Measurements from ENCODE around the gene SLC7A1. TPM values are rescaled to one million over a fixed set of nuclear protein-coding genes. Genes with fewer than 3 reads are reported as not detected.

SLC7A1 gene
- total RNA-seq, 1 donor from 2014 or later: 115 TPM

GRCh38 chr13:29624997-29625396, 29.5 kb upstream of the SLC7A1 start:
- H3K27me3 ChIP-seq (ENCODE audit: insufficient read depth, low read length): no peaks in the 10 kb centered on the region
- DNase-seq (ENCODE audit: low read depth) (no peak), FAIRE-seq (no peak)
- no peaks in the 10 kb centered on the region for H4K20me1 ChIP-seq (ENCODE audit: insufficient read depth, low read length)
- TF ChIP-seq CTCF (IDR thresholded peaks at IDR 0.05; ENCODE audit: insufficient read depth, low read depth, low read length) (no peak), EZH2 (IDR thresholded peaks at IDR 0.05; ENCODE audit: insufficient read depth, low read length) (no peak)
- Mint-ChIP-seq H3K4me3 (ENCODE audit: unreplicated experiment) (no peak overlapping the region), H3K27me3 (ENCODE audit: low read depth, unreplicated experiment) (peaks cover 2% of the 10 kb centered on the region), H3K27ac (ENCODE audit: unreplicated experiment) (no peak overlapping the region), H3K36me3 (ENCODE audit: low read depth, unreplicated experiment) (no peaks in the 10 kb centered on the region), H3K4me1 (ENCODE audit: low read depth, unreplicated experiment) (peaks cover 22% of the 10 kb centered on the region), H3K9me3 (ENCODE audit: unreplicated experiment) (peaks cover 15% of the 10 kb centered on the region)
- H3K27ac ChIP-seq (ENCODE audit: low read depth, low read length): no peak overlapping the region
- H2AFZ ChIP-seq (ENCODE audit: low read depth, low read length): no peak overlapping the region
- H3K9me3 ChIP-seq (ENCODE audit: insufficient read depth, low read depth, low read length): no peaks in the 10 kb centered on the region
- no peak overlapping the region for H3K9ac ChIP-seq (ENCODE audit: low read length)
- no peaks in the 10 kb centered on the region for H3K79me2 ChIP-seq (ENCODE audit: insufficient read depth, low read length)
- no peak overlapping the region for H3K4me3 ChIP-seq (ENCODE audit: insufficient read depth, low read depth, low read length)
- no peak overlapping the region for H3K4me2 ChIP-seq (ENCODE audit: low read length)
- no peaks in the 10 kb centered on the region for H3K36me3 ChIP-seq (ENCODE audit: insufficient read depth, low read length)
- peaks cover 5% of the 10 kb centered on the region for H3K4me1 ChIP-seq (ENCODE audit: insufficient read depth, low read length)

- Histone ChIP-seq H3K4me2 (ENCODE audit: low read length) (peak overlapping the region; percentile 66), H3K36me3 (ENCODE audit: insufficient read depth, low read length) (no peaks in the 10 kb centered on the region), H3K27ac (ENCODE audit: low read depth, low read length) (peak overlapping the region; percentile 85), H3K4me1 (ENCODE audit: insufficient read depth, low read length) (peaks cover 5% of the 10 kb centered on the region), H3K9me3 (ENCODE audit: insufficient read depth, low read depth, low read length) (no peaks in the 10 kb centered on the region), H3K27me3 (ENCODE audit: insufficient read depth, low read length) (no peaks in the 10 kb centered on the region), H2AFZ (ENCODE audit: low read depth, low read length) (no peak overlapping the region), H4K20me1 (ENCODE audit: insufficient read depth, low read length) (no peaks in the 10 kb centered on the region), H3K4me3 (ENCODE audit: insufficient read depth, low read depth, low read length) (no peak overlapping the region), H3K9ac (ENCODE audit: low read length) (peak overlapping the region; percentile 32), H3K79me2 (ENCODE audit: insufficient read depth, low read length) (no peaks in the 10 kb centered on the region)
- no peaks in the 10 kb centered on the region for H3K27me3 Mint-ChIP-seq (ENCODE audit: low read depth, unreplicated experiment)
- H3K27ac Mint-ChIP-seq (ENCODE audit: unreplicated experiment): peak overlapping the region; percentile 100
- FAIRE-seq: no peak
- H3K9me3 Mint-ChIP-seq (ENCODE audit: unreplicated experiment): peaks cover 16% of the 10 kb centered on the region
- peaks cover 26% of the 10 kb centered on the region for H3K4me1 Mint-ChIP-seq (ENCODE audit: low read depth, unreplicated experiment)
- peak; percentile 35 for DNase-seq (ENCODE audit: low read depth)
- TF ChIP-seq EZH2 (IDR thresholded peaks at IDR 0.05; ENCODE audit: insufficient read depth, low read length): no peak
- no peak for TF ChIP-seq CTCF (IDR thresholded peaks at IDR 0.05; ENCODE audit: insufficient read depth, low read depth, low read length)
- H3K4me3 Mint-ChIP-seq (ENCODE audit: unreplicated experiment): peak overlapping the region; percentile 60
- no peaks in the 10 kb centered on the region for H3K36me3 Mint-ChIP-seq (ENCODE audit: low read depth, unreplicated experiment)
Measured at GRCh38 chr13:29621841-29622240, 26.4 kb upstream of the SLC7A1 start.

- no peak overlapping the region for H2AFZ ChIP-seq (ENCODE audit: low read depth, low read length)
- peaks cover 26% of the 10 kb centered on the region for H3K4me1 Mint-ChIP-seq (ENCODE audit: low read depth, unreplicated experiment)
Measured at GRCh38 chr13:29621051-29621800, 25.7 kb upstream of the SLC7A1 start.

More at GRCh38 chr13:29621051-29621800, 25.7 kb upstream of the SLC7A1 start:
- Mint-ChIP-seq H3K27me3 (ENCODE audit: low read depth, unreplicated experiment) (no peaks in the 10 kb centered on the region), H3K27ac (ENCODE audit: unreplicated experiment) (peak overlapping the region; percentile 100), H3K4me3 (ENCODE audit: unreplicated experiment) (peak overlapping the region; percentile 60), H3K9me3 (ENCODE audit: unreplicated experiment) (peaks cover 15% of the 10 kb centered on the region), H3K36me3 (ENCODE audit: low read depth, unreplicated experiment) (no peaks in the 10 kb centered on the region)
- FAIRE-seq: peak; percentile 65
- no peaks in the 10 kb centered on the region for H3K79me2 ChIP-seq (ENCODE audit: insufficient read depth, low read length)
- H3K4me1 ChIP-seq (ENCODE audit: insufficient read depth, low read length): peaks cover 5% of the 10 kb centered on the region
- peak overlapping the region; percentile 32 for H3K9ac ChIP-seq (ENCODE audit: low read length)
- H3K4me3 ChIP-seq (ENCODE audit: insufficient read depth, low read depth, low read length): no peak overlapping the region
- H3K36me3 ChIP-seq (ENCODE audit: insufficient read depth, low read length): no peaks in the 10 kb centered on the region
- no peaks in the 10 kb centered on the region for H3K27me3 ChIP-seq (ENCODE audit: insufficient read depth, low read length)
- TF ChIP-seq CTCF (IDR thresholded peaks at IDR 0.05; ENCODE audit: insufficient read depth, low read depth, low read length): no peak
- TF ChIP-seq EZH2 (IDR thresholded peaks at IDR 0.05; ENCODE audit: insufficient read depth, low read length): no peak
- DNase-seq (ENCODE audit: low read depth): peak; percentile 58
- H3K9me3 ChIP-seq (ENCODE audit: insufficient read depth, low read depth, low read length): no peaks in the 10 kb centered on the region
- H3K27ac ChIP-seq (ENCODE audit: low read depth, low read length): peak overlapping the region; percentile 85
- peak overlapping the region; percentile 66 for H3K4me2 ChIP-seq (ENCODE audit: low read length)
- H4K20me1 ChIP-seq (ENCODE audit: insufficient read depth, low read length): no peaks in the 10 kb centered on the region
